Measurements from ENCODE around the gene GLDN. TPM values are rescaled to one million over a fixed set of nuclear protein-coding genes. Genes with fewer than 3 reads are reported as not detected.

The GLDN gene
- total RNA-seq, 1 donor from 2014 or later: not detected

DNA sequence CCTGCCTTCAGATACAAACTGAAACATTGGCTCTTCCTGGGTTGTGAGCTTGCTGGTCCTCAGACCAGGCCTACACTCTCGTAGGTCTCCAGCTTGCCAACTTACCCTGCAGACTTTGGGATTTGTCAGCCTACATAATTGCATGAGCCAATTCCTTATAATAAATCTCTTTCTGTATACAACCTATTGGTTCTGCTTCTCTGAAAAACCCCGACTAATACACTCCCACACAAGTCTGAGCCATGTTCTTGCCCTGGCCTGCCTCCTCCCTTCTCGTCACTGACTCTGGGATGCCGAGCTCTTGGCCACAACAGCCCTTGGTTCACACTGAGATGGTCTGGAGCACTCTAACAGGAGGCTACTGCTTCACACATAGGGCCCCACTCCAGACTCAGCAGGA is 12.5 kb upstream of the GLDN start:
- Mint-ChIP-seq H3K27me3 (ENCODE audit: unreplicated experiment) (peaks cover 19% of the 10 kb centered on the region), H3K27ac (ENCODE audit: unreplicated experiment) (no peak overlapping the region), H3K4me1 (ENCODE audit: unreplicated experiment) (no peaks in the 10 kb centered on the region), H3K9me3 (ENCODE audit: unreplicated experiment) (no peaks in the 10 kb centered on the region), H3K4me3 (ENCODE audit: unreplicated experiment) (no peak overlapping the region), H3K36me3 (ENCODE audit: unreplicated experiment) (no peaks in the 10 kb centered on the region)
- no peak for DNase-seq (ENCODE audit: extremely low spot score, unreplicated experiment)
- TF ChIP-seq, protein P1, sequence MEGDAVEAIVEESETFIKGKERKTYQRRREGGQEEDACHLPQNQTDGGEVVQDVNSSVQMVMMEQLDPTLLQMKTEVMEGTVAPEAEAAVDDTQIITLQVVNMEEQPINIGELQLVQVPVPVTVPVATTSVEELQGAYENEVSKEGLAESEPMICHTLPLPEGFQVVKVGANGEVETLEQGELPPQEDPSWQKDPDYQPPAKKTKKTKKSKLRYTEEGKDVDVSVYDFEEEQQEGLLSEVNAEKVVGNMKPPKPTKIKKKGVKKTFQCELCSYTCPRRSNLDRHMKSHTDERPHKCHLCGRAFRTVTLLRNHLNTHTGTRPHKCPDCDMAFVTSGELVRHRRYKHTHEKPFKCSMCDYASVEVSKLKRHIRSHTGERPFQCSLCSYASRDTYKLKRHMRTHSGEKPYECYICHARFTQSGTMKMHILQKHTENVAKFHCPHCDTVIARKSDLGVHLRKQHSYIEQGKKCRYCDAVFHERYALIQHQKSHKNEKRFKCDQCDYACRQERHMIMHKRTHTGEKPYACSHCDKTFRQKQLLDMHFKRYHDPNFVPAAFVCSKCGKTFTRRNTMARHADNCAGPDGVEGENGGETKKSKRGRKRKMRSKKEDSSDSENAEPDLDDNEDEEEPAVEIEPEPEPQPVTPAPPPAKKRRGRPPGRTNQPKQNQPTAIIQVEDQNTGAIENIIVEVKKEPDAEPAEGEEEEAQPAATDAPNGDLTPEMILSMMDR (IDR thresholded peaks at IDR 0.05): no peak

DNA sequence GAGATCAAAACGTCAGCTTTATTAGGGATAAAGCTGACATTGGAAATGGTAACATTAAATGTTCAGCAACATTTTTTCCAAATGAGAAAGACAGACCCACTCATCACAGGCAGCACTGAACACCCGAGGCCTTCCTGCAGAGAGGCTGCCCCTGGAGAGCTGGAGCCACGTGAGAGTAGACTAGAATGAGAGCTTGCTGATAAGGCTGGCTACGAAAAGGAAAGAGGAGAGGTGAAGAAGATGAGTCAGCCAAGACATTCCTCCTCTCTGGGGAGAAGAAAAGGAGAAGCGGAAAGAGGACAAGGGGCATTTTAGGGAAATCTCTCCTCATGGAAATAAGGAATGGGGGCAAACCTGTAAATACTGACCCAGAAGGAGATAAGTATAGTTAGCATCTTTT is 10.3 kb upstream of the GLDN start:
- H3K36me3 Mint-ChIP-seq (ENCODE audit: unreplicated experiment): no peaks in the 10 kb centered on the region
- H3K27me3 Mint-ChIP-seq (ENCODE audit: unreplicated experiment): peaks cover 12% of the 10 kb centered on the region
- DNase-seq (ENCODE audit: extremely low spot score, unreplicated experiment): no peak
- TF ChIP-seq, protein P1 (IDR thresholded peaks at IDR 0.05): no peak
- no peak overlapping the region for H3K27ac Mint-ChIP-seq (ENCODE audit: unreplicated experiment)
- no peaks in the 10 kb centered on the region for H3K4me1 Mint-ChIP-seq (ENCODE audit: unreplicated experiment)
- no peaks in the 10 kb centered on the region for H3K9me3 Mint-ChIP-seq (ENCODE audit: unreplicated experiment)
- no peak overlapping the region for H3K4me3 Mint-ChIP-seq (ENCODE audit: unreplicated experiment)

- H3K27me3 Mint-ChIP-seq (ENCODE audit: unreplicated experiment): peaks cover 6% of the 10 kb centered on the region
- H3K27ac Mint-ChIP-seq (ENCODE audit: unreplicated experiment): no peak overlapping the region
- no peaks in the 10 kb centered on the region for H3K4me1 Mint-ChIP-seq (ENCODE audit: unreplicated experiment)
- H3K4me3 Mint-ChIP-seq (ENCODE audit: unreplicated experiment): no peak overlapping the region
- no peaks in the 10 kb centered on the region for H3K36me3 Mint-ChIP-seq (ENCODE audit: unreplicated experiment)
- TF ChIP-seq, protein P1 (IDR thresholded peaks at IDR 0.05): no peak
- no peak for DNase-seq (ENCODE audit: extremely low spot score, unreplicated experiment)
- no peaks in the 10 kb centered on the region for H3K9me3 Mint-ChIP-seq (ENCODE audit: unreplicated experiment)
Observed at GRCh38 chr15:51332206-51333147, 9.0 kb upstream of the GLDN start.

DNA sequence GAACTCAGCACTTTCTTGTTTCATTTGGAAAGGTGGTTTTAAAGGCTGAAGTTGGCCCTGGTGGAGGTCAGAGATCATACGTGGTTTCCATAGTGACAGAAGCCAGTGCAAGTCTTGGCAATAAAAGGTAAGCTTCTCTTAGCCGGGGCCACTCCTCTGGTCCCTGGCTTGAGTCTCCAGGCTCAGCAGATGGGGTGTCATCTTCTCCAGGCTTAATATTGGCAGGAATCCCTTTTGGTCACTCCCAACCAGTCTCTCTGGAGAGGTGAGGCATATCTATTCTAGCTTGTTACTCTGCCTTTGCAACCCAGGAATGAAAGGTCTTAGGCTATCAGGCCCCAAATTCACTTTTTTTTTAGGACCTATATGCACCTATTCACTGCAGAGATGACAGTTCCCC is 7.9 kb upstream of the GLDN start:
- H3K27me3 Mint-ChIP-seq (ENCODE audit: unreplicated experiment): peaks cover 5% of the 10 kb centered on the region
- no peak for DNase-seq (ENCODE audit: extremely low spot score, unreplicated experiment)
- no peaks in the 10 kb centered on the region for H3K36me3 Mint-ChIP-seq (ENCODE audit: unreplicated experiment)
- no peaks in the 10 kb centered on the region for H3K4me1 Mint-ChIP-seq (ENCODE audit: unreplicated experiment)
- no peaks in the 10 kb centered on the region for H3K9me3 Mint-ChIP-seq (ENCODE audit: unreplicated experiment)
- no peak overlapping the region for H3K4me3 Mint-ChIP-seq (ENCODE audit: unreplicated experiment)
- TF ChIP-seq, protein P1 (IDR thresholded peaks at IDR 0.05): no peak
- H3K27ac Mint-ChIP-seq (ENCODE audit: unreplicated experiment): no peak overlapping the region

DNA sequence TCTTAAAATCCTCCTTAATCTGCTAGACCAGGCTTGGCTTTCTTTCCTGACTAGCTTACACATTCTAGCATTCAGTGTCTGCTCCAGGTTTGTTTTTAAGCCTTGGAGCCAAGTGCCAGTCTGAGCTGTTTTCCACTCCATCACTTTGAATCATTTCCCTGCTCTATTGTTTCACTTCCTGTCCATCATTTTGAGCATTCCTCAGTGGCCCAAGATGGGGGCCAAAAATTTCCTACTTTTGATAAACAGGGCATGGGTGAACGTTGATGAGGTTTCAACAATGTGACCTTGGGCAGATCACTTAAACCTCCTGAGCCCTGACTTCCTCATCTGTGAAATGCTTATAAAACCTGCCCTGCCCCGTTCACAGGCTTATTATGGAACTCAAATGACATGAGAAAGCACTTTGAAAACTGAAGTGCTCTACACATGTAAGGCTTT is 7.4 kb upstream of the GLDN start:
- H3K9me3 Mint-ChIP-seq (ENCODE audit: unreplicated experiment): no peaks in the 10 kb centered on the region
- peaks cover 5% of the 10 kb centered on the region for H3K27me3 Mint-ChIP-seq (ENCODE audit: unreplicated experiment)
- no peak overlapping the region for H3K27ac Mint-ChIP-seq (ENCODE audit: unreplicated experiment)
- H3K4me3 Mint-ChIP-seq (ENCODE audit: unreplicated experiment): no peak overlapping the region
- no peaks in the 10 kb centered on the region for H3K36me3 Mint-ChIP-seq (ENCODE audit: unreplicated experiment)
- no peaks in the 10 kb centered on the region for H3K4me1 Mint-ChIP-seq (ENCODE audit: unreplicated experiment)
- DNase-seq (ENCODE audit: extremely low spot score, unreplicated experiment): no peak
- TF ChIP-seq, protein P1 (IDR thresholded peaks at IDR 0.05): no peak

Data from osteocyte (in vitro differentiated cells).